HG03280 (cell line): ENCODE data around the gene USP32.
"Not testable (repeated sequence)": the region's sequence is repeated elsewhere in the genome, so short reads cannot be mapped to it uniquely, and the experiment has no call there.

ENCODE experiments used
- ATAC-seq: cut with Tn5 transposase; IDR thresholded peaks from one replicate; pipeline ENCODE4 v1.9.1; 2021; ENCODE audit warnings: mild to moderate bottlenecking, moderate library complexity; ENCODE audit not compliant: unreplicated experiment

USP32 gene

GRCh38 chr17:60392042-60392844 is at the start of gene USP32:
Gene USP32 (minus strand): TSS chr17:60392133. CDS start chr17:60391939, 194 bp downstream.
- peak; percentile 89 for ATAC-seq

- ATAC-seq = no peak
These were observed 47.6 kb upstream of the USP32 start for GRCh38 chr17:60439501-60439900.

GRCh38 chr17:60436676-60437075 is 44.7 kb upstream of the USP32 start:
- ATAC-seq = no peak

- ATAC-seq = no peak
These were observed 43.6 kb upstream of the USP32 start for GRCh38 chr17:60435244-60436167.

- not testable (repeated sequence) for ATAC-seq
These were observed 41.4 kb upstream of the USP32 start for GRCh38 chr17:60433021-60433997.

GRCh38 chr17:60430561-60430960 is 38.6 kb upstream of the USP32 start:
- not testable (repeated sequence) for ATAC-seq

GRCh38 chr17:60428491-60428890 is 36.6 kb upstream of the USP32 start:
- not testable (repeated sequence) for ATAC-seq

- ATAC-seq = no peak
These were observed 34.7 kb upstream of the USP32 start for GRCh38 chr17:60426596-60426995.

GRCh38 chr17:60425626-60426025 is 33.7 kb upstream of the USP32 start:
- ATAC-seq = no peak

- ATAC-seq = no peak
These were observed 31.9 kb upstream of the USP32 start for GRCh38 chr17:60423865-60424264.

- ATAC-seq = no peak
These were observed 30.3 kb upstream of the USP32 start, which contains the start of gene CHCT1 for GRCh38 chr17:60422162-60422665. Gene CHCT1 (plus strand): TSS chr17:60422489. CDS start chr17:60422593, 104 bp downstream.

GRCh38 chr17:60421273-60422161 is 29.6 kb upstream of the USP32 start:
- peak; percentile 93 for ATAC-seq

- not testable (repeated sequence) for ATAC-seq
These were observed 27.9 kb upstream of the USP32 start for GRCh38 chr17:60419875-60420274.

- ATAC-seq = not testable (repeated sequence)
These were observed 27.1 kb upstream of the USP32 start for GRCh38 chr17:60419003-60419402.

- ATAC-seq = no peak
These were observed 24.5 kb upstream of the USP32 start for GRCh38 chr17:60416368-60416925.

- no peak for ATAC-seq
These were observed 23.2 kb upstream of the USP32 start for GRCh38 chr17:60415146-60415545.

GRCh38 chr17:60412701-60413100 is 20.8 kb upstream of the USP32 start:
- ATAC-seq = no peak

GRCh38 chr17:60410001-60410400 is 18.1 kb upstream of the USP32 start:
- no peak for ATAC-seq

GRCh38 chr17:60406887-60407286 is 15.0 kb upstream of the USP32 start:
- ATAC-seq = no peak
